ENCODE data around the gene TRIM32.

Gene TRIM32

GRCh38 chr9:116741086-116741740 lies 54.1 kb downstream of the TRIM32 start:
- H3K27me3 Mint-ChIP-seq (ENCODE audit: low read depth), result peaks cover 18% of the 10 kb centered on the region
- no peaks in the 10 kb centered on the region for H3K4me1 Mint-ChIP-seq
- no peak overlapping the region for H3K27ac Mint-ChIP-seq
- no peaks in the 10 kb centered on the region for H3K36me3 Mint-ChIP-seq (ENCODE audit: low read depth)
- TF ChIP-seq, protein P1, sequence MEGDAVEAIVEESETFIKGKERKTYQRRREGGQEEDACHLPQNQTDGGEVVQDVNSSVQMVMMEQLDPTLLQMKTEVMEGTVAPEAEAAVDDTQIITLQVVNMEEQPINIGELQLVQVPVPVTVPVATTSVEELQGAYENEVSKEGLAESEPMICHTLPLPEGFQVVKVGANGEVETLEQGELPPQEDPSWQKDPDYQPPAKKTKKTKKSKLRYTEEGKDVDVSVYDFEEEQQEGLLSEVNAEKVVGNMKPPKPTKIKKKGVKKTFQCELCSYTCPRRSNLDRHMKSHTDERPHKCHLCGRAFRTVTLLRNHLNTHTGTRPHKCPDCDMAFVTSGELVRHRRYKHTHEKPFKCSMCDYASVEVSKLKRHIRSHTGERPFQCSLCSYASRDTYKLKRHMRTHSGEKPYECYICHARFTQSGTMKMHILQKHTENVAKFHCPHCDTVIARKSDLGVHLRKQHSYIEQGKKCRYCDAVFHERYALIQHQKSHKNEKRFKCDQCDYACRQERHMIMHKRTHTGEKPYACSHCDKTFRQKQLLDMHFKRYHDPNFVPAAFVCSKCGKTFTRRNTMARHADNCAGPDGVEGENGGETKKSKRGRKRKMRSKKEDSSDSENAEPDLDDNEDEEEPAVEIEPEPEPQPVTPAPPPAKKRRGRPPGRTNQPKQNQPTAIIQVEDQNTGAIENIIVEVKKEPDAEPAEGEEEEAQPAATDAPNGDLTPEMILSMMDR (IDR thresholded peaks at IDR 0.05; ENCODE audit: unreplicated experiment in 3 of 3), result no peak
- H3K4me3 Mint-ChIP-seq, result no peak overlapping the region
- H3K9me3 Mint-ChIP-seq, result no peaks in the 10 kb centered on the region

DNA sequence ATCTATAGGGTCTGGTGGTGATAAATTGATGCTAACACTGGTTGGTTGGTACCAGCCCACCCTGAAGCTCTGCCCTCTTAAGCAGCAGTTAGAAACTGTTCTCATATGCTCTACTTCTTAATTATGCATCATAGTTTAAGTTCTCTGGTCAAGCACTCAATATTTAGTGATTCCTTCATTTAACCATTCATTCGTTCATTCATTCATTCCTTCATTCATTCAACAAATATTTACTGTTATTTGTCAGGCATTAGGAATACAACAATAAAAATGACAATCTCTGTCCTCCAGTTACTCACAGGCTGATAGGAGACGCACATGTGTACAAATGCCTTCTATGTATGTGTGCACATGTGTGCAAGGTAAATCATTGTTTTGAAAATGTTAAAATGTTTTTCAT lies 54.6 kb downstream of the TRIM32 start:
- Mint-ChIP-seq H3K9me3 (no peaks in the 10 kb centered on the region), H3K27ac (no peak overlapping the region), H3K36me3 (ENCODE audit: low read depth) (no peaks in the 10 kb centered on the region), H3K4me3 (no peak overlapping the region), H3K27me3 (ENCODE audit: low read depth) (peaks cover 18% of the 10 kb centered on the region), H3K4me1 (no peaks in the 10 kb centered on the region)
- TF ChIP-seq, protein P1 (IDR thresholded peaks at IDR 0.05; ENCODE audit: unreplicated experiment in 3 of 3), result no peak

DNA sequence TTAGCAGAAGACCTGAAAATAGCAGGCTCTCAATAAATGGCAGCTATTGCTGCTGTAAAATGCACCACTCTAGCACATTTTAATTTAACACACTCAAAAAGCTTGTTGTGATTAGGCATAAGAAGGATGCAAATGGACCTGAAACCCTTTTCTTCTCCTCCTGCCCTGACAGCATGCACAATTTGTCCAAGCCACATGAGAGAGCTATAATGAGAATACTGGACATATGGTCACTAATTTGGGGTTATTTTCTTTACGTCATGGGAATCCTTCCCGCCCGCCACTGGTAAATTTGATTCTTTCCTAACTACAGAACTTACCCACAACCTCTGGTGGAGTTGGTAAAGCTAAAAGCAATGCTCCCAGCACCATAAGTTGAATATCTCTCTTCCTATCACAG lies 62.1 kb downstream of the TRIM32 start:
- no peaks in the 10 kb centered on the region for H3K27me3 Mint-ChIP-seq (ENCODE audit: low read depth)
- H3K4me3 Mint-ChIP-seq, result no peak overlapping the region
- TF ChIP-seq, protein P1 (IDR thresholded peaks at IDR 0.05; ENCODE audit: unreplicated experiment in 3 of 3), result no peak
- H3K9me3 Mint-ChIP-seq, result no peaks in the 10 kb centered on the region
- H3K4me1 Mint-ChIP-seq, result no peaks in the 10 kb centered on the region
- H3K27ac Mint-ChIP-seq, result no peak overlapping the region
- H3K36me3 Mint-ChIP-seq (ENCODE audit: low read depth), result no peaks in the 10 kb centered on the region

- Mint-ChIP-seq H3K4me1 (no peaks in the 10 kb centered on the region), H3K27ac (no peak overlapping the region), H3K4me3 (no peak overlapping the region), H3K9me3 (no peaks in the 10 kb centered on the region), H3K36me3 (ENCODE audit: low read depth) (no peaks in the 10 kb centered on the region), H3K27me3 (ENCODE audit: low read depth) (no peaks in the 10 kb centered on the region)
- TF ChIP-seq, protein P1 (IDR thresholded peaks at IDR 0.05; ENCODE audit: unreplicated experiment in 3 of 3), result no peak
Measured at GRCh38 chr9:116749772-116750171, 62.7 kb downstream of the TRIM32 start.

DNA sequence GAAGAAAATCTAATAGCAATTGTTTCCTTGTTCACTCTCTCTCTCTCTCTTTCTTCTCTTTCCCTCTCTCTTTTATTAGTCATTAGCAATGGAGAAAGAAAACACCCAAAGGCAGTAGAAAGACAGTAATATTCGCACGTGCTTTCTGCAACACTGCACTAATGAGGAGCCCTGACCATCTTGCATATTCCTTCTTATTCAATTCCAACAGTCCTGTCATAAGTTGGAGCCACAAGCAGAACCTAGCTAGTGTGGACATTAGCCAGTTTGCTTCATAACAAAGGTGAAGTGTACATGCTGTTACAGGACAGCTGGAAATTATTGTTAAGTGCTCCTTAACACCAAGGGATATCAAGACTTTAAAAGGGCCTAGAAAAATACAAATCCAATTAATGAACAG lies 63.4 kb downstream of the TRIM32 start:
- H3K36me3 Mint-ChIP-seq (ENCODE audit: low read depth), result no peaks in the 10 kb centered on the region
- H3K27me3 Mint-ChIP-seq (ENCODE audit: low read depth), result no peaks in the 10 kb centered on the region
- H3K4me1 Mint-ChIP-seq, result no peaks in the 10 kb centered on the region
- H3K4me3 Mint-ChIP-seq, result no peak overlapping the region
- H3K9me3 Mint-ChIP-seq, result peaks cover under 1% of the 10 kb centered on the region
- H3K27ac Mint-ChIP-seq, result no peak overlapping the region
- TF ChIP-seq, protein P1 (IDR thresholded peaks at IDR 0.05; ENCODE audit: unreplicated experiment in 3 of 3), result no peak

All from nephron (organoid).